Lung microvascular endothelial cell (primary cell): Measurements from ENCODE around the gene SH2D4B. TPM values are rescaled to one million over a fixed set of nuclear protein-coding genes. Genes with fewer than 3 reads are reported as not detected.
"Not testable (repeated sequence)": the region's sequence is repeated elsewhere in the genome, so short reads cannot be mapped to it uniquely, and the experiment has no call there.

Experiments used
- DNase-seq, 2 donors: peaks; one replicate each; pipeline versions ENCODE4 v3.0.0 to v3.0.0-alpha.2; 2010; ENCODE audit warnings: low read depth in 2 of 2
- total RNA-seq: library from RNA; depleted of rRNA; stranded (reverse); fragments of >200 nt; gene quantifications from 2 replicates; pipeline ENCODE4 v1.2.1, GENCODE V29; 2014

The SH2D4B gene
- total RNA-seq, 1 donor from 2014 or later: under 0.01 TPM

DNA sequence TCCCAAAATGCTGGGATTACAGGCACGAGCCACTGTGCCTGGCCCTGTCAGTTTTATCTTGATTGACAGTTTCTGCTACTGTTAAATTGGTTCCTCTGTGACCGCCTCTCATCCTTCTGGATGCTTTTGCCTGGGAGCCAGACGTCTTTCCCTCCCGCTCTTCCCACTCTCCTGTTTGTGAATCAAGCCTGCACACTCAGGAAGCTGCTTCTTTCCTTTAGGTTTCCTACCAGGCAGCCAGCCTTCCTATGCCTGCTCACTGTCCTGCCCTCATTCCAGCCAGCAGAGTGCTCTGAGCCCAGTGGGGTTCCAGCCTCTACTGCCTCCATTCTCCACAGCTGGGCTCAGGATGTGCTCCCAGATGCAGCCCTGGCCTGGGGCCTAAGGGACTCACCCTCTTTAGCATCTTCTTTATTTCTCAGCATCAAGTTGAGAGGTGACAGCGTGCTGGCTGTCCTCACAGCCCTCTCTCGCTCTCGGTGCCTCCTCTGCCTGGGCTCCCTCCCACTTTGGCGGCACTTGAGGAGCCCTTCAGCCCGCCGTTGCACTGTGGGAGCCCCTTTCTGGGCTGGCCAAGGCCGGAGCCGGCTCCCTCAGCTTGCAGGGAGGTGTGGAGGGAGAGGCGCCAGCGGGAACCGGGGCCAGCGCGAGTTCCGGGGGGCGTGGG lies 5.1 kb downstream of the SH2D4B start:
- no peak for DNase-seq

DNA sequence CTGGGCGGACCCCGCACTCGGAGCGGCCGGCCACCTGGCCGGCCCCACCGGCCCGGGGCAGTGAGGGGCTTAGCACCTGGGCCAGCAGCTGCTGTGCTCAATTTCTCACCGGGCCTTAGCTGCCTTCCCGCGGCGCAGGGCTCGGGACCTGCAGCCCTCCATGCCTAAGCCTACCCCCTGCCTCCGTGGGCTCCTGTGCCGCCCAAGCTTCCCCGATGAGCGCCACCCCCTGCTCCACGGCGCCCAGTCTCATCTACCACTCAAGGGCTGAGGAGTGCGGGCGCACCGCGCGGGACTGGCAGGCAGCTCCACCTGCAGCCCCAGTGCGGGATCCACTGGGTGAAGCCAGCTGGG lies 5.6 kb downstream of the SH2D4B start:
- DNase-seq: not testable (repeated sequence)

DNA sequence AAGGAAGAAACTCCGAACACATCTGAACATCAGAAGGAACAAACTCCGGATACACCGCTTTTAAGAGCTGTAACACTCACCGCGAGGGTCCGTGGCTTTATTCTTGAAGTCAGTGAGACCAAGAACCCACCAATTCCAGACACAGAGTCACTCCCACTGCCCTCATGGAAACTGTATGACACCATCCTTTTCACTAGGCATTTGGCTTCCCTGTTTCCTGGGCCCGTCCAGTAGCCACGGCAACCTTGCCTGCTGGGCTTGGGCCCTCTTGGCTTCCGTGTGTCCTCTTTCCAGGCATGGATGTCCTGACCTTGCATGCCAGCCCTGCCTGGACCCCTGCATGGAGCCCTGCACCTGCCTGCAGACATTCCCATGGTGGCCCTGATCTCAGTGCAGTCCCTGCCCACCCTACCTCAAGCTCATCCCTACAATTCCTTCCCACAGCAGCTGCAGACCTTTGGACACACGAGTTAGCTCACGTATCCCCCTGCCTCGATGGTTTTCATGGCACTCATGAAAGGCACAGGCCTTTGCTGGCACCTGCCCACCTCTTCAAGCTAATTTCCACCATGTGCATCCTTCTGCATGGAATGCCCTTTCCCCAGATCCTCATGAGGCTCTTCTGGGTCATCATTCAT lies 6.7 kb downstream of the SH2D4B start:
- DNase-seq: no peak

DNA sequence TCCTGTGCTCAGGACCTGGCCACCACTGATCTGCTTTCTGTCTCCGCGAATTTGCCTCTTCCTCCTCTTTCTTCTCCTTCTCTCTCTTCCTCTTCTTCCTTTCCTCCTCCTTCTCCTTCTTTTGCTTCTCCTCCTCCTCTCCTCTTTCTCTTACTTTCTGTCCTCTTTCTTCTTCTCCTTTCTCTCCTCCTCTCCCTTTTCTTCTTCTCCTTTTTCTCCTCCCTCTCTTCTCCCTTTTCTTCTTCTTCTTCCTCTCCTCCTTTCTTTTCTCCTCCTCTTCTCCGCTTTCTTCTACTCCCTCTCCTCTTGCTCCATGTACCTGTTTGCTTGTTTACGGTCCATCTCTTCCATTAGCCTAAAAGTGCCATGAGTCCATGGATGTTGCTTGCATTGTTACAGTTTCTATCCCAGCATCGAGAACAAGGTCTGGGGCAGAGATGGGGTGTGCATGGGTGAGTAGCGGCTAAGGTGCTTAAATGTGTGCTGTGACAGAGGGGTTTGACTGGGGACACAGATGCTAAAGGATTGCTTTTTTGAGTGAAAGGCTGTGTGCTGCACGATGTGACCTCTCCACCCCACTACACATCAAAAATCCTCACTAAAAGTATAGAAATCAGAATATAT lies 7.7 kb downstream of the SH2D4B start:
- no peak for DNase-seq

DNA sequence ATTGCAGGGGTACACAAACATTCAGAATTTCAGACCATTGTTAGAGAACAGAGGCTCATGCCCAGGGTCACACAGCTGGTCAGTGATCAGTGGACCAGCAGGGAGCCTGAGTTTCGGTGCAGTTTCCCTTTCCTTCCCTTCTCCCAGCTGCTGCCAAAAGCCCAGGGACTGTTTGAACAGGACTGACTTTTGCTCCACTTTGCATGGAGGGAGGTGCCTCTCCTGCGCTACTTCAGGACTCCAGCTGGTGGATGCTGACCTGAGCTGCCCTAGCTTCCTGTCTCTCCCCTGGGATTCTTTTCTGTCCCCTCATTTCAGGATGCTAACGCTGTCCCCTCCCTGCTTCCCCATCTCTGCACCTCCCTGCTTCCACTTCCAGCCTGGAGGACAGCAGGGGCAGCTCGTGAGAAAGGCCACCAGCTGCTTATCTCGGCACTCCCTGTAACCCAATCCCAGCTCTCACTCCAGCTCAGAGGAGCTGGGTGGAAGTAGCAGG lies 14.5 kb downstream of the SH2D4B start:
- DNase-seq: peak in 1 of 2 donors; percentile 68

DNA sequence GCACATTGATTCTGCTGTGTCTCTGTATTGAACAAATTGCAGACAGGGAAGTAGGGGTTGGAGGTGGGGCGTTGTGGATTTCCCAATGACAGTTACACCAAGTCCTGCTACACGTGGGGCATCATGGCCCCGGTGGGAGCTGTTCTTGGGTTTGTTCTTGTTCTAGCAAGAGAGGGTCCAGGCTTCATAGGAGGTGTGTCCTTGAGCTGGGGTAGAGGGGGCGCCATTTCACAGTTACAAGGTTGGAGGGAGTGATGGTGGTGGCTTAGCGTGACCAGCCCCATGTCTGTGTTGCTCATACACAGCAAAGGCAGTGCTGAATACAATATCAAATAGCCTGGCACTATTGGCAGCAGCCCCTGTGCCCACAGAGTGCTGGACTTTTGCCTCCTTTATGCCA lies 15.7 kb downstream of the SH2D4B start:
- no peak for DNase-seq

DNA sequence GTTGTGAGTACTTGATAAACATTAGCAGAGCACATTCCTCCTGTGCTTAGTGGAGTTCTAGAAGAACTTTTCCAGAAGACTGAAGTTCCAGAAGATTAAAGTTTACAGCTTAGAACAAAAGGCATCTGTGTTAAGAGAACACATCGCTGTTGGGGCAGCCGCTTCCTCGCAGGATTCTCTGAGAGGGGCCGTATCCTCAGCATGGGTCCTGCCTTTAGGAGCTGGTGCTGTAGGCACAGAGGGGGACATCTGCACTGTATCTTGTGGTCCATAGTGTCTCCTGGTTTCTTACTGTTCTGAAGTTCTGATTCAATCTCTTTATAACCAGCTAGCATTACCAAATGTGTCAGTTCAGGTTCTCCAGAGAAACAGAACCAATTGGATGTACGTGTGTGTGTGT lies 16.3 kb downstream of the SH2D4B start:
- DNase-seq: no peak

DNA sequence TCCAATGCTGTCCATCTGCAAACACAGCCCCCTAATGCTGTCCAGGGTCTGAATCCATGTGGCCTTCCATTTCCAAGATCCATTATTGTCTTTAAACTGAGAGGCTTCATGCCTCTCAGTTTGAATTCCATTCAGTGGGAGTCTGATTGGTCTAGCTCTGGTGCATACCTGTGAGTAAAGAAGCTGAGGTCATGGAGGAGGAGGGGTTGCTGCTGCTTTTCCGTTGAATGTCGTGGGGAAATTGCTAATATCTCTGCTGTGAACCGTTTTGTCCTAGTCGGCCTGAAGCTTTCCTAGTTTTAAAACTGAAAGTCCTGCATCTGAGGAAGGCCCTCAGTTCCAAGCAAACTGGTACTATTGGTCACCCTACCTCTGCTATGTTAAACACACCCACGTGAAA lies 17.7 kb downstream of the SH2D4B start:
- no peak for DNase-seq

DNA sequence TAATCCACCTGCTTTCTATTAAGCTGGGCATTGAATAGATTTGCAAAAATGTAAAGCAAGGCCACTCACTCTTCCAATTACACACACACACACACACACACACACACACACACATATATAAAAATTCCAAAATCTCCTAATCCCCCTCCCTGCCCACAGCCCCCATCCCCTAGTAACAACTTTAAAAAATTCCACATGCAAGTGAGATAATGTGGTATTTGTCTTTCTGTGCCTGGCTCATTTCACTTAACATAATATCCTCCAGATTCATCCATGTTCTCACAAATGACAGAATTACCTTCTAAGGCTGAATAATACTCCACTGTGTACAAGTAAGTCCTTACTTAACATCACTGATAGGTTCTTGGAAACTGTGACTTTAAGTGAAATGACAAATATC lies 24.2 kb downstream of the SH2D4B start:
- DNase-seq: no peak

DNA sequence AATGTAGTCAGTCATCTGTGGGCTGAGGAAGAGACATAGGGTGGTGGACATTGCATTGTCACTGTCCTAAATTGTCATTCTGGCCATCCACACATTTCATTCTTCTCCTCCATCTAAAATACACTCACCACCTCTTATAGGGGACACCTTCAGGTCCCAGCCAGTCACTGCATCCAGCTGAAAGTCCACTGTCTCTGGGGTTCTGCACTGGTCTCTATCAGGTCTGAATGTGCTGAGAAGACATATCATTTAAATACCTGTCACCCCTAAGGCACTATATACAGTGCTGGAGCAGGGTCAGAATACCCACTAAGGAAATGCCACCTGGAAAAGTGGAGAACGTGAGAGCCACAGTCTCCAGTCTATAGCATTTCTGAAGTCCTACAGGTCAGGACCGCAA lies 29.6 kb downstream of the SH2D4B start:
- no peak for DNase-seq

DNA sequence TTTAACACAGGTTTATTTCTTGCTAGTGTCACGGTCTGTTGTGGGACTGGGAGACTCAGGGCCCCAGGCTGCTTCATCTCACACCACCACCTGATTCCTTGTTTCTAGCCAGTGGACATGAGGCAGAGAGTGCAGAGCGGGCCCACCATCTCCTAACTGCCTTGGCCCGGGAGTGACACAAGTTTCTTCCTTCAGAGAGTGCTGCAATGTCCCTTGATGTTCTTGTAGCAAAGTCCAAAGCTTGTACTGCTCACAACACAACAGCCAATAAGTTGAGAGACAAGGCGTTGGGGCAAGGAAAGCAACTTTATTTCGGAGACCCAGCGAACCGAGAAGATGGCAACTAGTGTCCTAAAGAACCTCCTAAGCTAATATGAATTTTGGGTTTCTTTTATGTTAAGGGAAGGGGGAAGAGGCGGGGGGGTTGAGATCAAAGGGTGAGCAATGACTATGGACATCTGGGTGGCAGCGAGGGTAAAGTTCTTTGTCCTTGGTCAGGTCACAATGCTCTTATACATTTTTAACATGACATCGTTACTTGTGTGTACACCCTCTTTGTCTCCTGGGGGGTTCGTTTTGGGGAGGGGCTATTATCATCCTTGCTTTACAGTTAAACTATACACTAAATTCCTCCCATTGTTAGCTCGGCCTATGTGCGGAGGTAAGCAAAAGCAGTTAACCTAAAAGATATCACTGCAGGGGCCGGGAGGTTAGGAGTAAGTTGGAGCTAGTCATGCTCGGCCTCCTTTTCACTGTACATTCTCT lies 31.6 kb downstream of the SH2D4B start:
- DNase-seq: no peak

DNA sequence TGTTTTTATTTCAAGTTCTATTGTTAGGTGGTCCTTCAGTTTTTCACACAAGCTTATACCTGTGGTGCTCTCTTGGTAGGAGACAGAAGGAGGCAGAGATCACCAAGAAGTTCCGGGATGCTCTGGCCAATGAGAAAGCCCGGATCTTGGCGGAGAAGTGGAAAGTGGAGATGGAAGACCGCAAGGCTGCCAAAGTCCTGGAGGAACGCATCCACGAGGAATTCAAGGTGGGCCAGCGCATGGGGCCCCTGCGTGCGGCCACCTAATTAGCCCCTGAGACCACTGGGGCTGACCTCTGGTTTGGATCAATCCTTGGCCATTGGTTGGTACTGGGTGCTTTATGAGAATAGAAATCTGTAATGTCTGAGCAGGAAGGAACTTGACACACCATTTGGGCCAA lies 33.6 kb downstream of the SH2D4B start:
- DNase-seq: no peak

DNA sequence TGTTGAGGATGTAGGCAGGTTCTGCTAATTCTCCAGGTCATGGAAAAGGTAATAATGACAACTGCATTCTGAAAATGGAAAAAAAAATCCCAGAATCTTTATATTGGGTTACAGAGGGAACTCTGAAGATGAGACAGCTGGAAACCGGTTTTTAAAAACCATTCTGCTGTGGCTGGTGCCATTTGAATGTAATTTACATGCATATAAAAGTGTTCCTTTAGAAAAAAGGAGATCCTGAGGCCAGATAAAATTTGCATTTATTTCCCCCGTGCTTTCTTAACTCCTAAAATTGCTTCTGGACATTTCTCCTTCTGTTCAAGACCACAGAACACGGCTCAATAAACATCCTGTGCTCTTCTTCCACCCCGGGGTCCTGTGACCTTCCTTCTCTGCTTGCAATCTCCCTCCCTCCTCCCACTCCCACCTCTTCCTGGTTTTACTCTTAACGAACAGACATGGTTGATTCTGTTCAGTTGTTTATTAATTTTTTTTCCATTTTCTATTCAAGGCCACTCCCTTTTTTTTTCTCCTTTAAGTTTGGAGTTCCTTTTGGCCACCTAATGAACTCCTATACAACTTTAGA lies 41.6 kb downstream of the SH2D4B start:
- DNase-seq: no peak

DNA sequence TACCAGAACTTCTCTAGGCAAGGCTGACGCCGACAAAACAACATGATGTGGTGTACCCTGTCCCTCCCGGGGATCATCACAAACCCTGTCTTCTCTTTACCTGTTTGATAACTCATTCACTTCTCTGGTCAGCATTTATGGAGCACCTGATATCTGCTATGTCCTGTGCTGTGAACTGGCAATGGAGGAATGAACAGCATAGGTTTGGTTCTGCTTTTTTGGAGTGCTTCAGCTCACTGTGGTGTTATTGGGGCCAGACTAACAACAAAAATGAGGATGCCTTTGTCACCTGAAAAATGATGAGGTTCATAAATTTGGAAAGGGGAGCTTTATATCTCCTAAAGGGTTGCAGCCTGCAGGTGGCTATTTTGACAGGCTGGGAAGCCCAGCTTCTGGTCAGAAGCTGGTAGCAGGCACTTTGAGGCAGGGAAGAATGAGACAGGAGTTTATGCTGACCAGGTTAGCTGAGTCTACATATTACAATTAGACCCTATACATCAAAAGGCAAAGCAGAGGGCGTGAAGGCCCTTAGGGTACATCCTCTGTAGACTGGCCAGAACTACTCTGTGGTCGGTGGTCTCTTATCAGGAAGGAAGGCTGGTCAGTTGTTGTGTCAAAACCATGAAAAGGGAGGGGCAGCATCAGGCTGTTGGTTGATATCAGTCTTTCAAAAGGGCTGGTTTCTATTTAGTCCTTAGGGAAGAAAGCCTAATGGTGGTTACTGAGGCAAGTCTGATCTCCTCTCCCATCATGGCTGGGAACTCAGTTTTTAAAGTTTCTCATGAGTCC lies 42.3 kb downstream of the SH2D4B start:
- no peak for DNase-seq

DNA sequence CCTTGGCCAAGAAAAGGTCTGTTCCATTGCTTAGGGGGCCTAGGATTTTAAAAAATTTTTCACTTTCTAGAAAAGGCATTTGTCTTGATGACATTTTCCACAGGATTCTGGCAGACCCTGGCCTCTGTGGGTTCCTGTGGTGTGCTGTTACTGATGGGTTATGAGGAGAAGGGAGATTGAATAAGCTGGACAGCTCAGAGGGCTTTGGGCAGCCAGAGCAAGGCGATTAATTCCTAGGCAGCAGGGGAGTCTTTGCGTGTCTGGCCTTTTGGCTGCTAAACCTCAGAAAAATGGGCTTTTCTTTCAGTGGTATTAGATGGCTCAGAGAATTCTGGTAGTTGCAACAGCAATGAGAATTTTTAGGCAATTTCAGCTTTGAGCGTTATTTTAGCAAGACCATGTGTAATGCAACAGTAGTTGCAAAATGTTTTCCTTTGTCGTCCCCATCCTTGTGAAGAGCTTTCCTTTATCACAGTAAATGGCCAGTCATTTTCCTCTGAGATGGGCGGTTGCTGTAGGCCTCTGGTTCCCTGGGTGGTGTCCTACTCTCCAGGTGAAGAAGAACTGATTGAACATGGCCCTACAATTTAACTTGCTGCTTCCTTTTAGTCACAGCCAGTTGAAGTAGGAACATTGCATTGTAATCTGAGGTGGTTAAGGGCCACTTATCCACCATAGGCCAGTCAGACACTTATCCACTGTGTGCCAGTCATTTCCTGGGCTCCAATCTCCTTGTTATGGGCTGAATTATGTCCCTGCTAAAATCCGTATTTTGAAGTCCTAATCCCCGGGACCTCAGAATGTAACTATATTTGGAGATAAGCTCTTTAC lies 43.2 kb downstream of the SH2D4B start:
- DNase-seq: no peak

DNA sequence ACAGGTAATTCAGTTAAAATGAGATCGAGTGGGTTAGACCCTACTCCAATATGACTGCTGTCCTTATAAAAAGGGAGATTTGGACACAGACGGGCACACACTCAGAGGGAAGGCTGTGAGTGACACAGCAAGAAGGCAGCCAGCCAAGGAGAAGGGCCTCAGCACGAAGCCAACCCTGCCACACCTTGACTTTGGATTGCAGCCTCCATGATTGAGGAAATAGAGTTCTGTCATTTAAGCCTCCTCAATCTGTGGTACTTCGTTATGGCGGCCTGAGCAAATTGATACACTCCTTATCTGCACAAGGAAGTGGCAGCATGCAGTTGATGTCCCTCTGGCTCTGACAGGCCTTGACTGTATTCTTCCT lies 43.8 kb downstream of the SH2D4B start:
- DNase-seq: no peak

DNA sequence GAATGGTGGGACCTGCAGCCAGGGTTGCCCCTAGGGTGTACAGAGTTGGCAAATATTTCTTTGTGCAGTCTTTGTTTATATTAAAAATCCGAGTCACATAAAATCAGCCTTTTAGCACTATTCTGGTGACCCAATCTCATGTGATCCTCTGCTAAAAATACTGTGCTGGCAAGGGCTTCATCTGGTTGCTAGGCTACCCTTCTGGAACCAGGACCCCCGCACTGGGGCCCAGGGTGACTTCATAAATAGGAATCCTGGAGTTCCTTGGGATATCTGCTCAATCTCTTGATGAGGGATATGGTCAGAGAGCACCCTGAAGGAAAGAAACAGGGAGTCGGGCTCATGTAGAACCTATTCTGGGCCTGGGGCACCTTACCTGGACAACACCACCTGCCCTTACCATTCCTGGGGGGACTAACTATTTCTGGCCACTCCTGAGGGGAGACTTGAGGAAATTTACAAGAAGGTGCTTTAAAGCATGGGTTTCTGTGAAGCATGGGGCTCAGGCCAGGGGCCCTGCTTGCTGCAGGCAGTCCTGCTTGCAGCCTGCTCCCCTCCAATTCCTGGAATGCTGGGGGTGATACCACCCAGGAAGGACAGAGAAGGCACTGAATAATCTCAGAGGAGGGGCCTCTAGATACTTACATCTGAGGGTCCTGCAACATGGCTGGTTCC lies 44.7 kb downstream of the SH2D4B start:
- DNase-seq: no peak

DNA sequence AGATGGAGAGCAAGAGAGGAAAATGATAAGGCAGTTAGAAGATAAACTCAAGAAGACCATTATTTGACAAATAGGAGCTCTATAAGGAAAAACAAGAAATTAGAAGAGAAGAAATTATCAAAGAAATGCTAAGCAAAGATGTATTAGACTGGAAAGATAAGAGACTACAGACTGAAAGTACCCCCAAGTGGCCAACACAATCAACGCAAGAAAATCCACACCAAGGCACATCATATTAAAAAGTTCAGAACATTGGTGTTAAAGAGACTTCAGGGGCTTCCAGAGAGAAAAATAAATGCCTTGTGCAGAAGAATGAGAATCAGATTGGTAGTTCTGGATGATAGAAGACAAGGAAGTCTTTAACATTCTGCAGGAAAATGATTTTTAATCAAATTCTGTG lies 46.0 kb downstream of the SH2D4B start:
- DNase-seq: peak in 1 of 2 donors; percentile 14

DNA sequence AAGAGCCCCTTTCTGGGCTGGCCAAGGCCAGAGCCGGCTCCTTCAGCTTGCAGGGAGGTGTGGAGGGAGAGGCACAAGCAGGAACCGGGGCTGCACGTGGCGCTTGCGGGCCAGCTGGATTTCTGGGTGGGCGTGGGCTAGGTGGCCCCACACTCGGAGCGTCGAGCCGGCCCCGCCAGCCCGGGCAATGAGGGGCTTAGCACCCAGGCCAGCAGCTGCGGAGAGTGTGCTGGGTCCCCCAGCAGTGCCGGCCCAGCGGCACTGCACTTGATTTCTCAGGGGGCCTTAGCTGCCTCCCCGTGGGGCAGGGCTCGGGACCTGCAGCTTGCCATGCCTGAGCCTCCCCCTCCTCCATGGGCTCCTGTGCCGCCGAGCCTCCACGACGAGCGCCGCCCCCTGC lies 48.1 kb downstream of the SH2D4B start:
- DNase-seq: no peak

DNA sequence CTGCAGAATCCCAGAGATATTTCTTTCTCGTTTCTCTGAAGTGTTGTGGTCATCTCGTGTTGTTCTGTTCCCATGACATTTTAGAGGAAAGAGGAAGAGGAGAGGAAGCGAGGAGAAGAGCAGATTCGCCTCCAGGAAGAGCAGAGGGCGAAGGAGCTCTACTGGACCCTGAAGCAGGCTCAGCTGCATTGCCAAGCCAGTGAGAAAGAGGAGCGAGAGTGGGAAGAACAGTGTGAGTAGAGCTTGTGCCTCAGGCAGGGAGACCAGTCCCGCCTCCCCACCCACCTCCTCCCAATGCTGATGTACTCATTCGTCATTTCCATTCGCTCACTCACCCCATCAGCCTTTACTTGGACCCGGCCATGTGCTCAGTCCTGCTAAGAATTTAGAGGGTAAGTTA lies 50.8 kb downstream of the SH2D4B start:
- DNase-seq: no peak
